Measurements from ENCODE around the gene TPP1.

TPP1 gene

GRCh38 chr11:6587360-6587953 lies 31.8 kb downstream of the TPP1 start:
- no peak for DNase-seq

DNA sequence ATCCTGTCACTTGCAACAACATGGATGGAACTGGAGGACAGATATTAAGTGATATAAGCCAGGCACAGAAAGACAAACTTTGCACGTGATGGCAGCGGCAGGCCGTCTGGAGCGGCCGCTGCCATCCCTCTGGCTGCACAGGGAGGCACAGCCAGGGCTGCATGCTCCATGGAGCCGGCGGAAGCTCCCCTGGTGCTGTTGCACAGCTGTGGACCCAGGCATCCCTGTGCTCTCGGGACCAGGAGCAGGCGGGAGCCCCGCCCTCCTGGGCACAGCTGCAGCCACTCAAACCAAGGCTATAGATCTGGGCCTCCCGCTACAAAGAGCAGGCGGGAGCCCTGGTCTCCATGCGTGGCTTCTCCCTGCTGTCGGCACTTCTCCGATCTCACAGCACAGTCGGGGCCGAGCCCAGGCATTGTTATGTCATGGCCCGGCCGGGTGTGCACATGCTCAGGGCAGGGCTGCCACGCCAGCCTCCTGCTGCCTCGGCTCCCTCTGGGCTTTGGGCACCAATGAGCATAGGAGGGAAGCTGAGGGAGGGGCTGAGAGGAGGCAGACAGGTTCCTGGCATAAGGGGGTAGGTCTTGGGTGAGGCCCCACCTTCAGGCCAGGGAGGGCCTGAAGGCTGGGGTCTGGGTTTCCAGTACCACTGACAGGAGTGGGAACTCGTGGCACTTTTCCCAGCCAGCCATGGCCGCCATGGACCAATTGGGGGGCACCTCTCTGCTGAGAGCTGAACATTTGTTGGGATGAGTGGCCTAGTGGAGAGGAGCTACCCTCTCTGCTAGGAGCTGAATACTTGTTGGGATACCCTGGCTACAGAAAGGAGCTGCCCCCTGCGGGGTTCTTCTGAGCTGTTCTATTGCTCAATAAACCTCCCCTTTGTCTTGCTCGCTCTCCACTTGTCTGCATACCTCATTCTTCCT lies 32.5 kb downstream of the TPP1 start:
- DNase-seq: no peak

GRCh38 chr11:6584528-6584927 lies 34.7 kb downstream of the TPP1 start:
- no peak for DNase-seq

DNA sequence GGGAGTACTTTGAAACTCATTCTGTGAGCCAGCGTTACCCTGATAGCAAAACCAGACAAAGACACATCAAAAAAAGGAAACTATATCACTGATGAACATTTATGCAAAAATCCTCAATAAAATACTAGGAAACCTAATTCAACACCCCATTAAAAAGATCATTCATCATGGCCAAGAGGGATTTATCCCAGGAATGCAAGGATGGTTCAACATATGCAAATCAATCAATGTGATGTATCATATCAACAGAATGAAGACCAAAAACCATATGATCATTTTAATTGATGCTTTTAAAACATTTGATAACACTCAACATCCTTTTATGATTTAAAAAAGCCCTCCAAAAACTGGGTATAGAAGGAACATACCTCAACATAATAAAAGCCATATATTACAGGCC lies 35.6 kb downstream of the TPP1 start:
- no peak for DNase-seq

DNA sequence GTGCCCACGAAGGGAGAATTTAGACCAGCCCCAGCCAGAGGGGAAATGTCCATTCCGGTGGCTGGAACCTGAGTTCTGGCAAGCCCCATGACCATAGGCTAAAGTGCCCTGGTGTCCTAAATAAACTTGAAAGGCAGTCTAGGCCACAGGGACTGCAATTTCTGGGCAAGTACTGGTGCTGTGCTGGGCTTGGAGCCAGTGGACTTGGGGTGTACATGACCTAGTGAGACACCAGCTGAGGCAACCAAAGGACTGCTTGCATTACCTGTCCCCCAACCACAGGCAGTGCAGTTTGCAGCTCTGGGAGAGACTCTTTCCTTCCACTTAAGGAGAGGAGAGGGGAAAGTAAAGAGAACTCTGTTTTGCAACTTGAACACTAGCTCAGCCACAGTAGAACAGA lies 39.5 kb downstream of the TPP1 start:
- no peak for DNase-seq

GRCh38 chr11:6578134-6578533 lies 41.1 kb downstream of the TPP1 start:
- DNase-seq: no peak

DNA sequence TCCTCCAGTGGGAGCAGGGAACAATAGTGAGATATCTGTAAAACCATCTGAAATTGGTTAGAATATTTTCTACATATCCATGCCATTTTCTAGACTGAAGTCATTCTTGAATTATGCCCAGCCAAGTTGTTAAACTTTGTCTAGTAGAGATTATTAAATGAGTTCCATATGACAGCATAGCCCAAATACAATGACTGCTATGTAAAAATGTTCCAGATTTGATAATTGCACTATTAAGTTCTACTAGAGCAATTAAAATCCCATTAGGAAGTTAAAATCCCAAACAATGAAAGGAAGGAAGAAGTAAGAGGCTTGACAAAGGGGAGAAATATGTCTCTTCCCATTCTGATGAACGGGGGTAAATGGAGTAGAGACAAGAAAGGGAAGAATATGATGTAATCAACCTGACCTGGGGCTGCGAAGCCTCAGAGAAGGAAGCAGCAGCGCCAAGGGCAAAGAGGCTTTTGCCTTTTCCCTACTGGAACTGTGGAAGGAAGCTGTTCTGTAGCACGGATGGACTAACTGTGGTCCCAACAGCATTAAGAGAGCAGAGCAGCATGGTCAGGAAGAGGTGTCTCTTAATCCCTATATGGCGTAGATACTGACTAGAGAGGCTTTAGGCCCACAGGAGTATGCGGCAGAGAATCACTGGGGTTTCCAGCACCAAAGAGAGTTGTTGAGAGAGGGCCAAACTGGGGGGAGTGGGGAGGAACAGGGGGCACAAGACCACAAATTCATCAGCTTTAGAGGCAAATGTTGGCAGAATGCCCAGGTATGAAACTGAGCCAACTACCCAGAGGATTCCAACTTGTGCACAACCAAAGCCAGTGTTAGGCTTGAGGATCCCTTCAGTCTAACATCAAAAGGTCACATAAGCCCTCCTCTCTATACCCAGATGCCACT lies 42.5 kb downstream of the TPP1 start:
- peak; percentile 13 to 26 for DNase-seq

DNA sequence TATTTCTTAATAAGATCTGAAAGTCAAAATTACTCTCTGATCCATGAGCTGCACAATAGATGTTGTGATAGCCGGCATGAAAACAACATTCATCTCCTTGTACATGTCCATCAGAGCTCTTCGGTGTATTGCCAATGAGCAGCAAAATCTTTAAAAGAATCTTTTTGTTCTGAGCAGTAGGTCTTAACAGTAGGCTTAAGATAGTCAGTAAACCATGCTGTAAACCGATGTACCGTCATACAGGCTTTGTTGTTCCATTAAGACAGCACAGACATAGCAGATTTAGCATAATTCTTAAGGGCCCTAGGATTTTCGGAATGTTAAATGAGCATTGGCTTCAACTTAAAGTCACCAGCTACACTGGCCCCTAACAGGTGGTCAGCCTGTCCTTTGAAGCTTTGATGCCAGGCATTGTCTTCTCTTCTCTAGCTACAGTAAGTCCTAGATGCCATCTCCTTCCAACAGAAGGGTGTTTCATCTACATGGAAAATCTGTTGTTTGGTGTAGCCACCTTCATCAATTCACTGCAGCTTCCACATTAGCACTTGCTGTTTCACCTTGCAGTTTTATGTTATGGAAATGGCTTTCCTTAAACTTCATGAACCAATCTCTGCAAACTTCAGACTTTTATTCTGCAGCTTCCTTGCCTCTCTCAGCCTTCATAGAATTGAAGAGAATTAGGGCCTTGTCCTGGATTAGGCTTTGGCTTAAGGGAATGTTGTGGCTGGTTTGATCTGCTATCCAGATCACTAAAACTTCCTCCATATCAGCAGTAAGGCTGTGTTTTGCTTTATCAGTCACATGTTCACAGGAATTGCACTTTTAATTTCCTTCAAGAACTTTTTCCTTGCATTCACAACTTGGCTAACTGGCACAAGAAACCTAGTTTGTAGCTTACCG lies 44.2 kb downstream of the TPP1 start:
- no peak for DNase-seq

DNA sequence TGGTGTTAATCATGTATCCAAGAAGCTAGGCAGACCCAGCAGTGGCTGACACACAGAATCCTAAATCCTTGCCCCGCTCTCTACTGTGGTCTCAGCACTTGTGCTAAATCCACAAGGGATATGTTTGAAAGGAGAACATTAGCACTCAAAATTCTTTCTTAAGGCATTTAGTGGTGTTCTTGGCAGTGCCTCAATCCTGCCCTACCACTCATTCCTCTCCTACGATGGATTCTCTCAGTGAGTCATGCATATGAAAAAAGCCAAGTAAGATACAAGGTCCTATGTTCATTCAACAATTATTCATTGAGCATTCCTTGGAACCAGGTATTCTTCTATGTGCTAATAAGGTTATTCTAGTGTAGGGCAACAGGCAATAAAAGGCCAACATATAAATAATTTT lies 47.0 kb downstream of the TPP1 start:
- no peak for DNase-seq

GRCh38 chr11:6571434-6572008 lies 47.7 kb downstream of the TPP1 start:
- no peak for DNase-seq

- no peak for DNase-seq
Observed at GRCh38 chr11:6570691-6571427, 48.4 kb downstream of the TPP1 start.

- no peak for DNase-seq
Observed at GRCh38 chr11:6569706-6570105, 49.5 kb downstream of the TPP1 start.

- DNase-seq: no peak
Observed at GRCh38 chr11:6568191-6568918, 50.9 kb downstream of the TPP1 start.

- DNase-seq: no peak
Observed at GRCh38 chr11:6567371-6567745, 51.9 kb downstream of the TPP1 start.

DNA sequence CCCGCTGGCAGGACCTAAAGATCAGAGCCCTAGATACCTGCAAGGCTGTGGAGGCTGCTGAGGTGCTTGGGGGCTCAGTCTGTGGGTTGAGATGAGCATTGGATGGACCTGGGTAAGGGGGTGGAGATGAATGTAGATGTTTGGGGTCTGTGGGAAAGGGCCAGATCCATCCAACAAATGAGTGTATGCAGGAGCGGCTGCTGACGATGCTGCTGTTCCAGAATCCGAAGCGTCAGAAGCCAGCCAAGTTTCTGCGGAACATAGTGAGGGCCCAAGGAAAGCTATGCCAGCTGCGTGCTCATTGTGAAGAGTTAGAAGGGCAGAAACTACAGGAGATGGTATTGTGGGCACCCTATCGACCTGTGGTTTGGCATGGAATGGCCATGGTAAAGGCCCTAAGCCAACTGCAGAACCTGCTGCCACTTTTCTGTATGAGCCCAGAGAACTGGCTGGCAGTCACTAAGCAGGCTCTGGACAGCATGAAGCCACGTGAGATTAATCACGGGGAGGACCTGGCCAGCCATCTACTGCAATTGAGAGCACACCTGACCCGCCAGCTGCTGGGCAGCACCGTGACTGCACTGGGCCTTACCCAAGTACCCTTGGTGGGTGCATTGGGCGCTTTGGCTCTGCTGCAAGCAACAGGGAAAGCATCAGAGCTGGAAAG lies 52.4 kb downstream of the TPP1 start:
- no peak for DNase-seq

DNA sequence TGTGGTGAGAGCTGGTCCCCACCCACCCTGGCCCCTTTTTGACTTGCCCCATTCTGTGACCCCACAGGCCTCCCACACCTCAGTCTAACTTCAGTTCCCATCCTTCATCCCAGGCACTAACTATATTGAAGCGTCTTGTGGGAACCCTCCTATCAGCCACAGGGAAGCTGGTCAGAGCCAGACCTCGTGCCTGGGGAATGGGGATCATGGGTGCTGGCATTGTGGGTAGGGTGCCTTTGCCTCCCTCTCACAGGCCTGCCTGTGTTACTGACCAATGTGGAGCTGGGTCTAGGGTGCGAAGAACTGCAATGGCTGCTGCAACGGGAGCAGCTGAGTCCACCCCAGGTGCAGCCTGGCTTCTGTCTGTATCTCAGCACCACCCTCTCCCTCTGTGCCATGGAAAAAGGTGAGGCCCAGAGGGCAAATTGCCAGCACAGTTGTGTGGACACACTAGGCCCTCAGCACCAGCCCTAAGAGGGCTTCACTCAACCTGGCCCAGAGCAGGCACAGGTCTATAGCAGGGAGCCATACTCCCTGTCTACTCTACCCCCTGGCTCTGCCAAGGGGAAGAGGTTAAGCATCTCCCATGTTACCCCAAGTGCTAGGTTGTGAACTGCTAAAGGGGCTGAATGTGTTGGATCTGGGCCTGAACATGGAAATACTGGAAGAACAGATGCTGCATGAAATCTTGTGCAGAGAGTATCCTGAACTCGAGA lies 53.1 kb downstream of the TPP1 start:
- DNase-seq: no peak

GRCh38 chr11:6565325-6565724 lies 53.9 kb downstream of the TPP1 start:
- no peak for DNase-seq

DNA sequence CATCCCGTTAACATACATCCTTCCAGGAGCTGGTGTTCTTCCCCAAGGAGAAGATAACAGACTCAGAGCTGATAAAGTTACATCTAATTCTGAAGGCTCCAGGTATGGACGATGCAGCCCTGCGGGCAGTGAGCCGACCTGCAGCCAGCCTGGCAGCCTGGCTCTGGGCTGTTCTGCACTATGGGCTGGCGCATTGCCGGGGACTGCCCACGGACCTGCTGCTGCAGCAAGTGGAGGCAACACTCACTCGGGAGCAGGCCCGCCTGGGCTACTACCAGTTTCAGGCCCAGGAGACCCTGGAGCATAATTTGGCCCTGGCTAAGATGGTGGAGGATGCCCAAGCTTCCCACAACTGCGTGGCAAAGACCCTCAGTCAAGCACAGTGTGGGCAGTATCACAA lies 55.6 kb downstream of the TPP1 start:
- DNase-seq: no peak

GRCh38 chr11:6563121-6563619 lies 56.1 kb downstream of the TPP1 start:
- no peak for DNase-seq

All from inflammatory macrophage (primary cell).